ENCODE data around the gene BABAM2. TPM values are rescaled to one million over a fixed set of nuclear protein-coding genes. Genes with fewer than 3 reads are reported as not detected.

Gene BABAM2
- total RNA-seq, 1 experiment from 2014 or later: 57.6 TPM

- POLR2A ChIA-PET: interaction anchor here (0.5 to 7.3 kb wide), 33 partner anchors 8 to 671 kb away, joined by 3 to 295 read pairs (median 8); partner anchors contain the start of genes BABAM2, FOSL2 and RBKS
- H3K9me3 Mint-ChIP-seq (ENCODE audit: unreplicated experiment): no peaks in the 10 kb centered on the region
- no peaks in the 10 kb centered on the region for H3K36me3 Mint-ChIP-seq (ENCODE audit: insufficient read depth, unreplicated experiment)
- peaks cover 28% of the 10 kb centered on the region for H3K4me1 Mint-ChIP-seq (ENCODE audit: insufficient read depth, unreplicated experiment)
- TSS peak; percentile 52 for BruUV-seq (replicated peaks)
- peak overlapping the region; percentile 61 for H3K4me3 Mint-ChIP-seq (ENCODE audit: unreplicated experiment)
- TF ChIP-seq, protein P1, sequence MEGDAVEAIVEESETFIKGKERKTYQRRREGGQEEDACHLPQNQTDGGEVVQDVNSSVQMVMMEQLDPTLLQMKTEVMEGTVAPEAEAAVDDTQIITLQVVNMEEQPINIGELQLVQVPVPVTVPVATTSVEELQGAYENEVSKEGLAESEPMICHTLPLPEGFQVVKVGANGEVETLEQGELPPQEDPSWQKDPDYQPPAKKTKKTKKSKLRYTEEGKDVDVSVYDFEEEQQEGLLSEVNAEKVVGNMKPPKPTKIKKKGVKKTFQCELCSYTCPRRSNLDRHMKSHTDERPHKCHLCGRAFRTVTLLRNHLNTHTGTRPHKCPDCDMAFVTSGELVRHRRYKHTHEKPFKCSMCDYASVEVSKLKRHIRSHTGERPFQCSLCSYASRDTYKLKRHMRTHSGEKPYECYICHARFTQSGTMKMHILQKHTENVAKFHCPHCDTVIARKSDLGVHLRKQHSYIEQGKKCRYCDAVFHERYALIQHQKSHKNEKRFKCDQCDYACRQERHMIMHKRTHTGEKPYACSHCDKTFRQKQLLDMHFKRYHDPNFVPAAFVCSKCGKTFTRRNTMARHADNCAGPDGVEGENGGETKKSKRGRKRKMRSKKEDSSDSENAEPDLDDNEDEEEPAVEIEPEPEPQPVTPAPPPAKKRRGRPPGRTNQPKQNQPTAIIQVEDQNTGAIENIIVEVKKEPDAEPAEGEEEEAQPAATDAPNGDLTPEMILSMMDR (IDR thresholded peaks at IDR 0.05; ENCODE audit: unreplicated experiment): no peak
- CTCF ChIA-PET: interaction anchor here (0.8 to 5.1 kb wide), 7 partner anchors 13 to 673 kb away, joined by 3 to 44 read pairs (median 4); no protein-coding TSS in a partner anchor
- no peaks in the 10 kb centered on the region for H3K27me3 Mint-ChIP-seq (ENCODE audit: insufficient read depth, unreplicated experiment)
- peak; percentile 82 for DNase-seq (ENCODE audit: unreplicated experiment)
- intact Hi-C loops (cut with micrococcal nuclease): no loop called here
- H3K27ac Mint-ChIP-seq (ENCODE audit: low read depth, unreplicated experiment): peak overlapping the region; percentile 70
Observed at GRCh38 chr2:28377195-28377816, 486.8 kb downstream of the BABAM2 start.

GRCh38 chr2:28377984-28378678 is 487.6 kb downstream of the BABAM2 start:
- peaks cover 29% of the 10 kb centered on the region for H3K4me1 Mint-ChIP-seq (ENCODE audit: insufficient read depth, unreplicated experiment)
- ChIA-PET CTCF (interaction anchor here (0.8 to 5.1 kb wide), 9 partner anchors 12 to 674 kb away, joined by 3 to 44 read pairs (median 4); no protein-coding TSS in a partner anchor), POLR2A (interaction anchor here (0.7 to 7.3 kb wide), 46 partner anchors 9 to 672 kb away, joined by 3 to 295 read pairs (median 6); partner anchors contain the start of genes BABAM2, FOSL2 and RBKS)
- peak overlapping the region; percentile 61 for H3K4me3 Mint-ChIP-seq (ENCODE audit: unreplicated experiment)
- intact Hi-C loops (cut with micrococcal nuclease): no loop called here
- BruUV-seq (replicated peaks): no TSS peak
- no peaks in the 10 kb centered on the region for H3K9me3 Mint-ChIP-seq (ENCODE audit: unreplicated experiment)
- TF ChIP-seq, protein P1 (IDR thresholded peaks at IDR 0.05; ENCODE audit: unreplicated experiment): no peak
- H3K27ac Mint-ChIP-seq (ENCODE audit: low read depth, unreplicated experiment): peak overlapping the region; percentile 70
- no peaks in the 10 kb centered on the region for H3K27me3 Mint-ChIP-seq (ENCODE audit: insufficient read depth, unreplicated experiment)
- H3K36me3 Mint-ChIP-seq (ENCODE audit: insufficient read depth, unreplicated experiment): no peaks in the 10 kb centered on the region
- DNase-seq (ENCODE audit: unreplicated experiment): peak; percentile 93

GRCh38 chr2:28378679-28379584 is 488.4 kb downstream of the BABAM2 start:
- H3K4me1 Mint-ChIP-seq (ENCODE audit: insufficient read depth, unreplicated experiment): peaks cover 32% of the 10 kb centered on the region
- no peaks in the 10 kb centered on the region for H3K36me3 Mint-ChIP-seq (ENCODE audit: insufficient read depth, unreplicated experiment)
- H3K9me3 Mint-ChIP-seq (ENCODE audit: unreplicated experiment): no peaks in the 10 kb centered on the region
- CTCF ChIA-PET: interaction anchor here (1.0 to 5.1 kb wide), 7 partner anchors 11 to 675 kb away, joined by 3 to 44 read pairs (median 4); no protein-coding TSS in a partner anchor
- TF ChIP-seq, protein P1 (IDR thresholded peaks at IDR 0.05; ENCODE audit: unreplicated experiment): no peak
- peak overlapping the region; percentile 61 for H3K4me3 Mint-ChIP-seq (ENCODE audit: unreplicated experiment)
- H3K27ac Mint-ChIP-seq (ENCODE audit: low read depth, unreplicated experiment): peak overlapping the region; percentile 70
- H3K27me3 Mint-ChIP-seq (ENCODE audit: insufficient read depth, unreplicated experiment): no peaks in the 10 kb centered on the region
- no peak for DNase-seq (ENCODE audit: unreplicated experiment)
- no TSS peak for BruUV-seq (replicated peaks)
- POLR2A ChIA-PET: interaction anchor here (0.5 to 7.3 kb wide), 40 partner anchors 8 to 673 kb away, joined by 3 to 295 read pairs (median 7); partner anchors contain the start of genes BABAM2, FOSL2 and RBKS
- intact Hi-C loops (cut with micrococcal nuclease): no loop called here

All from MCF 10A (cell line).